GM11168 (cell line): ENCODE data around the gene GAB2.
"Not testable (repeated sequence)": the region's sequence is repeated elsewhere in the genome, so short reads cannot be mapped to it uniquely, and the experiment has no call there.

Source experiments
- in situ Hi-C: fragments of 300-500 bp; cut with MboI; formaldehyde crosslinking; loops from one replicate; pipeline ENCODE4 v1.12.0; 2022; ENCODE audit warnings: low sequenced_read_pairs; ENCODE audit not compliant: unreplicated experiment

The GAB2 gene

DNA sequence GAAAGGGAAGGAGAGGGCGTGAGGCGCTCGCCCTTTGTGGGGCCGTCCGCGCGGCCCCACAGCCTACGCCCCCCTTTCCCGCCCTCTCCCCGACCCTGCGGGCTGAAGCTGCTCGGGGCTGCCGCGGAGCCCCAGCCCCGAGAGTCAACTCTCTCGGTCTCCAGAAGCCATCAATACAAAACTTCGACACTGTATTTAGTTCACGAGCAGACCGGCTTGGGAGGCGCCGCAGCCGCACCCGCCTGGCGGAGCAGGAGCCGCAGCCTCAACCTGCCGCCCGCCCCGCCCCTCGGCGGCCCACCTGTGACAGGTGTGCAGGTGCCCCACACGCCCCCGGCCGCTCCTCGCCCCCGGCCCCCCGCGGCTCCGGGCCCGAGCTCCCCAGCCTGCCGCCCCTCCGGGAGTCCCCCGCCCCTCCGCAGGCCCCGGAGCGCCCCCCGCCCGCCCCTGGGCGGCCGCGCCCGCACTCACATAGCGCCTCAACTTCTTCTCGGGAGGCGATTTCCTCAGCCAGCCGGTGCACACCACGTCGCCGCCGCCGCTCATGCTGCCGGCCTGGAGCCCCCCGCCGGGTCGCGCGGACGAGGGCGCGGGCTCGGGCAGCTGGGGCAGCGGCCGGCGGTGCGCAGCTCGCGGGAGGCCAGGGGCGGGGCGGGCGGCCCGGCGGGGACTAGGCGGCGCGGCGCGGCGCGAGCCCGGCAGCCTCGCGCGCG is at the start of gene GAB2:
GAB2 (minus strand) TSS at position 646 of the 713 bp plus-strand sequence; CDS start at position 546, 100 bp downstream.
- in situ Hi-C loops, result loop anchor here (5.0 kb wide), 1 partner anchor 145 kb away; no protein-coding TSS in a partner anchor

- in situ Hi-C loops, result no loop called here
Observed at GRCh38 chr11:78467370-78467769, 49.8 kb upstream of the GAB2 start.

GRCh38 chr11:78465169-78465942 is 47.7 kb upstream of the GAB2 start:
- in situ Hi-C loops, result no loop called here

GRCh38 chr11:78464787-78465168 is 47.2 kb upstream of the GAB2 start:
- in situ Hi-C loops, result not testable (repeated sequence)

GRCh38 chr11:78460471-78460870 is 42.9 kb upstream of the GAB2 start:
- in situ Hi-C loops, result no loop called here

- in situ Hi-C loops, result loop anchor here (5.0 kb wide), 1 partner anchor 33 kb away; no protein-coding TSS in a partner anchor
Observed at GRCh38 chr11:78459738-78460137, 42.1 kb upstream of the GAB2 start.

DNA sequence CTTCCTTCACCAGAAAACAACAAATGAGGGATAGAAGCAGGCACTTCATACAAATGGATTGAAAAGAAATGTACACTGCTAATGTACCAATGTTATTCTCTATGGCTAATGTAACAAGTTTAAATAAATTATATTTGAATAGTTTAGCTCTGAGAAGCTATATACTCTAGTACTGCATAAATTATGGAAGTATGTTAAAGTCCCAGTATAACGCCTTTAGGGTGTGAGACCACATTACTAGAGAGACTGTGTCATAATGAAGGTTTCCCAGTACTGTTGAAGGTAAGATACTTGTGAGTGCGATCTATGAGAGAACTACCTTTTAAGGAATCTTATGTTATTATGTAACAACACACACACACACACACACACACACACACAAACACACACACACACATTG is 39.8 kb upstream of the GAB2 start:
- in situ Hi-C loops, result loop anchor here (5.0 kb wide), 1 partner anchor 35 kb away; no protein-coding TSS in a partner anchor

DNA sequence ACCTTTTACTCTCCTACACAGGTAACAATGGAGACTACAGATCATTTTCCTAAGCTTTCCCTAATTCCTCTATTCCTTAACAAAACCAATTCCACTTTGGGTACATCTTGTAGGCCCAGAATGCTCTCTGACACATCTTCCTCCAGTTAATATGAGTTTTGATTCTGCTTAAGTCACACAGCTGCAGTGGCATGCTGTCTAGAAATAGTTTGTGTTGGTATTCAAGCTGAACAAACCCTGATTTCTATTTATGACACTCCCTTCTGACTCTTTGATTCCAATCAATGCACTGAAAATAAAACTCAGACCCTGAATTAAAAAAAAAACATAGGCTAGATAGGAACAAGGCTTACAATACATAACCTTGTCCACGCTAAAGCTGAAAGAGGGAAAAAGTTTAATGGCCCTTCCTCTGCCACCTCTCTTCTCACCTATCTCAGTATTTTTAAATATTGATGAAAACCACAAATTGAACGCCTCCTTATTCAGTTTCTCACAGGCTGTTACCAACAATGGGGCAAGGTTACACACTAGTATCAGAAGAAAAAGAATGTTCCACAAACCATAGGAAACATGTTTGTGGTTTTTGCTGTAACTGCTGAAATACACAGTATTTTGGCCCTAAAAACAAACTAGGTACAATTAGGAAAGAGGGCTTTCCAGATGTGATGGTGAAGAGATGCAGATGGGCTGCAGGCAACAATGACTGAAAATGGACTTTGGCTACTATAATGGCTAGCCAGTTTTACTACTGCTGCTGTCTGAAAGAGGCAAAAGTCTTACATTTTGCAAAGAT is 35.7 kb upstream of the GAB2 start:
- in situ Hi-C loops, result no loop called here

DNA sequence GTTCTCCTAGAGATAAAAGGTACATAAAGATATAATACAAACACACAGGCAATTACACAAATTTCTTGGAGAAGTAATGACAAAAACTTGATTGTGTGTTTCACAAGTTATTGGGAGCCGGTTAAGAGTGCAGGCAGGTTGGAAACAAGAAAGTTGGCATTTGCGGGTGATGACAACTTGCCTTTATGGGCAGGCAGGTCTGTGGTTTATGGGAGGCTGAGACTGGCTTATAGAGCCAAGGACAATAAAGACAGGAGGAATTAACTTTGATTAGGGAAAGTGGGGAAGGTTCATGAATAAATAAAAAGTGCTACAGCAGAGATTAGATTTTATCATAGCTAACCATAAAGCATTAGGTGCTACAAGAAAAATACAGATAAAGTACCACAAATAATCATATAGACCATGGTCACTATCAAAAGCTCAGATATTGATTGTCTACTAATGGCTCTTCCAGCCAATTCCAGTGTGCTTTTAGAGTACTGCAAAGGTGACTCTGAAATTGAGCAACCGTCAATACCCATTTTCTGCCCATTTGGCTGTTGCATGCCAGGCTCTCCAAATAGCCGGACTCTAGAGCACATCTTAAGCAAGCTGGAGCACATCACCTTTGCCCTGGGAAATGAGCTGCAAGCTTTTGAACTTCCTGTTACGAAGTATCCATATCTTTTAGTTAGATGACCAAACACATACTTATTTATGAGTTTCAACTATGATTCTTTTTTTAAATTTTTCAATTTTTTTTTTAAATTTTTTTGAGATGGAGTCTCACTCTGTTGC is 33.9 kb upstream of the GAB2 start:
- in situ Hi-C loops, result no loop called here

DNA sequence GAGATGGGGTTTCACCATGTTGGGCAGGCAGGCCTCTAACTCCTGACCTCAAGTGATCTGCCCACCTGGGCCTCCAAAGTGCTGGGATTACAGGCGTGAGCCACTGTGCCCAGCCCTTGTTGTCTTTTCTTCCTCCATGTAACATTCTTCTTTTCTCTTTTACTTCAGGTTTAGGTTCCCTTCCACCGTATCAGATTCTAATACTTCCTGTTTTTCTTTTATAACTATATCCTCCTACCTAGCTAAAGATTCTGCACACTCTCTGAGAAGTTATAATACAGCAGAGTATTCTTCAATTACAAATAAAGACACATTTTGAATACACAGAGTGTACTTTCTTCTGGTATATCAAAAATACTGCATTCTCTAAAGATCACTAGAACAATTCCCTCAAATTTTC is 33.2 kb upstream of the GAB2 start:
- in situ Hi-C loops, result no loop called here

DNA sequence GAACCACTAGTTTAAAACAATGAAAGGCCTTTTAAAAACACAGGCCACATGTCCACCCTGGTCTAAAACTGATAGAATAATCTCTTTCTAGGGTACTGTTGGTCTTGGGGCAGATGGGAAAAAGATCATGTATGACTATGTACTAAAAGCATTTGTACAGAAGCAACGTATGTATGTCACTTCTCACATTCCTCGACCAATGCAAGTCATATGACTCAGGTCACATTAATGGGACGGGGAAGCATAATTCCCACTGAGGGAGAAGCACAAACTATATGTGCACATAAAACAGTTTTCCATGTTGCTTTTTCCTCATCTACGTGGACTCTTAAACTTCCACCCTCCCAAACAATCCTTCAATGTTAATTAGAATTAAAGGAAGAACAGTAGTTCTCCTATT is 32.2 kb upstream of the GAB2 start:
- in situ Hi-C loops, result no loop called here

DNA sequence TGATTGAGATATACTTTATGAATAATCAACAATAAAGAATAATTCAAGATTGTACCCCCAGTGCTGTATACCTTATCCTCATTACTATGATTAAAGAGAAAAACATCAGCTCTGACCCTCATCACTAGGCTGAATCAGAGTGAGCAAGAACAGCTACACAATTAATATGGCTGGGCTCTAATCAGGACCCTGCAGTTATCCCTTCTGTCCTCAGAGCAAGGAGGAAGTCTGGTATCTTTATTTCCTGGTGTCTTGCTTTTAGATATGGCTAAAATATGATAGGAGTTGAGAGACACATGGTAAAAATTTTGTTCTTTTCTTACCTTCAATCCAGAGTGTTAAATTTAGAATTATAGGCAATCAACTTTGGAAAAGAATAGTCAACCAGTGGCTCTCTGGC is 28.6 kb upstream of the GAB2 start:
- in situ Hi-C loops, result no loop called here

DNA sequence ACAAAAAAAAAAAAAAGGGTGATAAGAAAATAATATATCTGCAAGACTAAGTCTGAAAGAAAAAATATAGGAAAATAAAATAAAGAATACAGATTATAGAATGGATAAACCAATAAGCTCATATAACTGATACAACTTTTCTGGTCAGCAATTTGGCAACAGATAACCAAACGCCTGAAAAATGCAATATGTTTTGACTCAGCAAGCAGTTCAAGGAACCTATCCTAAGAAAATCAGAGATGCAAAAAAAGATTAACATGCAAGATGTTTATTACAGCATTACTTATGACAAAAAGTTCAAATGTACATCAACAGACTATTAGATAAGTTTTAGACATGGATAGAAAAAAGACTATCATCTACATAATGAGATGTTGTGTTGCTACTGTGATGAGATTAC is 27.1 kb upstream of the GAB2 start:
- in situ Hi-C loops, result no loop called here

DNA sequence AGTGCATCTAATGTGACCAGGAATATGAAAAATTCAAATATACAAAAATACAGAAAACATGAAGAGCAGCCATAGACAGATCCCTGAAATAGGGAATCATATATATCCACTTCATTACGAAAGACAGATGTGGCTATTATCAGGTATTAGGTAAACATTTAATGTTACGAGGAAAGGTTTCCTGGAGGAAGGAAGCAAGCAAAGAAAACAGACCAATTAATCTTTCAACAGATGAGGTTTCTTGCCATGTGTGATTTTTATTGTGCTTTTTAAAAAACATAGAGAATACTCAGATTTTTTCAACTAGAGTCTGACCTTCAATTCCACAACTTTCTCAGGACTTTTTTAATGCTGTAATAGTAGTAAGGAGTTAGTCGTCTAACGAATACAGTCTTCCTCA is 24.3 kb upstream of the GAB2 start:
- in situ Hi-C loops, result no loop called here

- in situ Hi-C loops, result no loop called here
Observed at GRCh38 chr11:78438298-78438975, 20.8 kb upstream of the GAB2 start.

DNA sequence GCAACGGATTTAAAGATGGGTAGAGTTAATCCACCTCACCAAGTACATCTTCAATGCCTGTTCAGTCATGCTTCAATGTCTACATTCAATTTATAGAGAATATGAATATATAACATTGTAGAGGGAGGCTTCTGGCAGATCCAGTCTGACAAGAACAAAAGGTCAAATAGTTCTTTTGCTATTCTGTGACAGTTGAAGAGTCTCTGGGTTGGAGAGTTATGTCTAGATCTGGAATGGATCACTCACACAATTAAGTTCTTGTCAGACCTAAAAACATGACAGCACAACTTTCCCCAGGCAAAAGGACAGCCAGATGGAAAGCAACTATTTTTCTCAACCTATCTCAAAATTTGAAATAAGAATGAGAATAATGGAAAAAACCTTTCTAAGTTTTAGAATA is 15.3 kb upstream of the GAB2 start:
- in situ Hi-C loops, result no loop called here

DNA sequence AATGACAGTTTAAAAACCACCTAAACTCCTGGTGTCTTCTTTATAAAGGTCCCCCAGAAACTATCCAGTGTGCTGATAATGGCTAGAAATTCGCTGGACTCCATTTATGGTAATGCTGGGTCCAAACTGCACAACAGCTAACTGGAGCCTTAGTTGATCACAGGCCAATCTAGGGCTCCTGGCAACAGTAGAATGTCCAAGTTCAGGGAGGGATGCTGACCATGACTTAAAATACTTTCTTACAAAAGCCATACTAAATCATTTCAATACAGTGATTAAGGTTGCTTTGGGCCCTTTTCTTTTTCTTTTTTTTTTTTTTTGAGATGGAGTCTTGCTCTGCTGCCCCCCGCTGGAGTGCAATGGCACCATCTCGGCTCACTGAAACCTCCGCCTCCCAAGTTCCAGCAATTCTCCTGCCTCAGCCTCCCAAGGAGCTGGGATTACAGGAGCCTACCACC is 14.5 kb upstream of the GAB2 start:
- in situ Hi-C loops, result no loop called here

DNA sequence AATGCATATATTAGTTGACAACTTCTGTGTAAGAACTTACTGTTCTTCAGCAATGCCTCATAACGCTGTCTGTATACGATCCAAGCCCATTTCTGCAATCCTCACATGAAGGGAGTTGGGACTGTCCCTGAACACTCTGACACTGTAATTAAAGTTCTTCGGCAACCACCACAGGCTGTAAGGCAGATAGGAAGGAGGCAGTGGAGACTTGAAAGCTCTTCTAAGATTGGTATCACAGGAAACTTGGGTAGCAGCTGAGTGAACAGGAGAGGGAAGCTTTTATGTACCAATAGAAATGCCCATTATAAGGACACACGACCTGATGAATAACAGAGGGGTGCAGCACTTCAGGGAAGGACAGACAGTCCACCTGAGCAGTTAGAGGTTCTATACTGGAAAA is 12.0 kb upstream of the GAB2 start:
- in situ Hi-C loops, result loop anchor here (10.0 kb wide), 1 partner anchor 205 kb away; no protein-coding TSS in a partner anchor

- in situ Hi-C loops, result loop anchor here (10.0 kb wide), 1 partner anchor 204 kb away; no protein-coding TSS in a partner anchor
Observed at GRCh38 chr11:78429209-78429608, 11.6 kb upstream of the GAB2 start.
